Epithelial cell of proximal tubule (primary cell): ENCODE measurements around the gene DDRGK1. TPM values are rescaled to one million over a fixed set of nuclear protein-coding genes. Genes with fewer than 3 reads are reported as not detected.

Experiments used
- DNase-seq: peaks from one replicate; pipeline ENCODE4 v3.0.0-alpha.2; 2011; ENCODE audit warnings: low read depth
- H3K4me3 ChIP-seq: 2 replicates; pipeline ENCODE4 v1.5.1; 2011; ENCODE audit warnings: low read depth, mild to moderate bottlenecking, low read length
- CTCF ChIP-seq: conservative IDR thresholded peaks from 2 replicates; pipeline ENCODE4 v1.5.1; 2012; ENCODE audit warnings: low read depth, mild to moderate bottlenecking, low read length
- total RNA-seq: library from RNA; depleted of rRNA; stranded (reverse); fragments of >200 nt; gene quantifications from 2 replicates; pipeline ENCODE4 v1.2.3, GENCODE V29; 2015

Gene DDRGK1
- total RNA-seq, 1 donor from 2014 or later: 63.5 TPM

- H3K4me3 ChIP-seq: no peak overlapping the region
- no peak for TF ChIP-seq CTCF
- no peak for DNase-seq
Observed at GRCh38 chr20:3245711-3246110, 41.2 kb upstream of the DDRGK1 start.

GRCh38 chr20:3245156-3245555 is 40.7 kb upstream of the DDRGK1 start:
- DNase-seq: no peak
- TF ChIP-seq CTCF: no peak
- H3K4me3 ChIP-seq: no peak overlapping the region

- TF ChIP-seq CTCF: no peak
- no peak for DNase-seq
- no peak overlapping the region for H3K4me3 ChIP-seq
Observed at GRCh38 chr20:3244613-3245012, 40.1 kb upstream of the DDRGK1 start.

GRCh38 chr20:3243718-3244358 is 39.4 kb upstream of the DDRGK1 start:
- no peak overlapping the region for H3K4me3 ChIP-seq
- TF ChIP-seq CTCF: no peak
- no peak for DNase-seq

- no peak for DNase-seq
- TF ChIP-seq CTCF: no peak
- H3K4me3 ChIP-seq: no peak overlapping the region
Observed at GRCh38 chr20:3242172-3242692, 37.8 kb upstream of the DDRGK1 start.

- no peak overlapping the region for H3K4me3 ChIP-seq
- no peak for TF ChIP-seq CTCF
- no peak for DNase-seq
Observed at GRCh38 chr20:3240776-3241363, 36.4 kb upstream of the DDRGK1 start.
